GM12872 (cell line): ENCODE data around the gene GAL3ST2.

Experiments used
- CTCF ChIP-seq: IDR thresholded peaks from 3 replicates; pipeline ENCODE4 v1.5.1; 2011; ENCODE audit warnings: low read depth, mild to moderate bottlenecking, low read length, moderate library complexity; ENCODE audit not compliant: insufficient read depth

Gene GAL3ST2

GRCh38 chr2:241795021-241795999 lies 18.7 kb downstream of the GAL3ST2 start:
- no peak for TF ChIP-seq CTCF

- TF ChIP-seq CTCF = no peak
These were observed 19.6 kb downstream of the GAL3ST2 start for GRCh38 chr2:241796209-241796608.

- TF ChIP-seq CTCF = no peak
These were observed 20.1 kb downstream of the GAL3ST2 start for GRCh38 chr2:241796610-241797138.

- TF ChIP-seq CTCF = no peak
These were observed 20.9 kb downstream of the GAL3ST2 start for GRCh38 chr2:241797441-241798080.

GRCh38 chr2:241798081-241798630 lies 21.5 kb downstream of the GAL3ST2 start:
- no peak for TF ChIP-seq CTCF

GRCh38 chr2:241798631-241799521 lies 22.3 kb downstream of the GAL3ST2 start:
- TF ChIP-seq CTCF = no peak
